SK-N-SH (cell line): Measurements from ENCODE around the gene OR52E5.

Experiments used
- EZH2phosphoT487 ChIP-seq: fragments of 200-600 bp; sonication (generic); IDR thresholded peaks from 2 replicates; pipeline ENCODE4 v1.6.1; 2017; ENCODE audit warnings: low read depth, mixed run types, mild to moderate bottlenecking, antibody characterized with exemption, moderate library complexity, borderline replicate concordance
- GABPA ChIP-seq: IDR thresholded peaks from 2 replicates; pipeline ENCODE4 v1.4.0; 2012; ENCODE audit warnings: low read depth, mild to moderate bottlenecking
- RFX5 ChIP-seq: IDR thresholded peaks from 2 replicates; pipeline ENCODE4 v1.6.1; 2012; ENCODE audit warnings: mild to moderate bottlenecking, improper control_type of control experiment, low read length
- TF ChIP-seq, protein P1 (sequence below): IDR thresholded peaks from 2 replicates; pipeline ENCODE4 v1.4.0; 2012; ENCODE audit warnings: low read depth
- TF ChIP-seq, protein P2 (sequence below): fragments of 200-600 bp; sonication (generic); IDR thresholded peaks from 2 replicates; pipeline ENCODE4 v1.6.1; 2017; ENCODE audit warnings: antibody characterized with exemption, mild to moderate bottlenecking, moderate library complexity

DNA sequence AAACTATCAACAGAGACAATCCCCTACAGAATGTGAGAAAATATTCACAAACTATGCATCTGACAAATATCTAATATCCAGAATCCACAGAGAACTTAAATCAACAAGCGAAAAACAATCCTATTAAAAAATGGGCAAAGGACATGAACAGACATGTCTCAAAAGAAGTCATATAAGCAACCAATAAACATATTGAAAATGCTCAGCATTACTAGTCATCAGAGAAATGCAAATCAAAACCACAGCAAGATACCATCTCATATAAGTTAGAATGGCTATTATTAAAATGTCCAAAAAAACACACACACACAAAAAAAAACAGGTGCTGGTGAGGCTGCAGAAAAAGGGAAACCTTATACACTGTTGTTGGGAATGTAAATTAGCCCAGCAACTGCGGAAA, 27.2 kb upstream of the OR52E5 start:
- TF ChIP-seq, protein P1, sequence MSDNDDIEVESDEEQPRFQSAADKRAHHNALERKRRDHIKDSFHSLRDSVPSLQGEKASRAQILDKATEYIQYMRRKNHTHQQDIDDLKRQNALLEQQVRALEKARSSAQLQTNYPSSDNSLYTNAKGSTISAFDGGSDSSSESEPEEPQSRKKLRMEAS, result no peak
- TF ChIP-seq RFX5, result no peak
- TF ChIP-seq GABPA, result no peak
- no peak for TF ChIP-seq EZH2phosphoT487
- TF ChIP-seq, protein P2, sequence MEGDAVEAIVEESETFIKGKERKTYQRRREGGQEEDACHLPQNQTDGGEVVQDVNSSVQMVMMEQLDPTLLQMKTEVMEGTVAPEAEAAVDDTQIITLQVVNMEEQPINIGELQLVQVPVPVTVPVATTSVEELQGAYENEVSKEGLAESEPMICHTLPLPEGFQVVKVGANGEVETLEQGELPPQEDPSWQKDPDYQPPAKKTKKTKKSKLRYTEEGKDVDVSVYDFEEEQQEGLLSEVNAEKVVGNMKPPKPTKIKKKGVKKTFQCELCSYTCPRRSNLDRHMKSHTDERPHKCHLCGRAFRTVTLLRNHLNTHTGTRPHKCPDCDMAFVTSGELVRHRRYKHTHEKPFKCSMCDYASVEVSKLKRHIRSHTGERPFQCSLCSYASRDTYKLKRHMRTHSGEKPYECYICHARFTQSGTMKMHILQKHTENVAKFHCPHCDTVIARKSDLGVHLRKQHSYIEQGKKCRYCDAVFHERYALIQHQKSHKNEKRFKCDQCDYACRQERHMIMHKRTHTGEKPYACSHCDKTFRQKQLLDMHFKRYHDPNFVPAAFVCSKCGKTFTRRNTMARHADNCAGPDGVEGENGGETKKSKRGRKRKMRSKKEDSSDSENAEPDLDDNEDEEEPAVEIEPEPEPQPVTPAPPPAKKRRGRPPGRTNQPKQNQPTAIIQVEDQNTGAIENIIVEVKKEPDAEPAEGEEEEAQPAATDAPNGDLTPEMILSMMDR, result no peak
